Erythroblast (primary cell): ENCODE measurements around the gene MGAT1.

Experiments
- GATA1 ChIP-seq: IDR thresholded peaks from 2 replicates; pipeline ENCODE4 v1.6.1; 2011; ENCODE audit warnings: low read depth, mild to moderate bottlenecking, control low read depth, low read length, moderate library complexity
- POLR2A ChIP-seq: IDR thresholded peaks from 2 replicates; pipeline ENCODE4 v1.6.1; 2011; ENCODE audit warnings: mild to moderate bottlenecking, low read length

DNA sequence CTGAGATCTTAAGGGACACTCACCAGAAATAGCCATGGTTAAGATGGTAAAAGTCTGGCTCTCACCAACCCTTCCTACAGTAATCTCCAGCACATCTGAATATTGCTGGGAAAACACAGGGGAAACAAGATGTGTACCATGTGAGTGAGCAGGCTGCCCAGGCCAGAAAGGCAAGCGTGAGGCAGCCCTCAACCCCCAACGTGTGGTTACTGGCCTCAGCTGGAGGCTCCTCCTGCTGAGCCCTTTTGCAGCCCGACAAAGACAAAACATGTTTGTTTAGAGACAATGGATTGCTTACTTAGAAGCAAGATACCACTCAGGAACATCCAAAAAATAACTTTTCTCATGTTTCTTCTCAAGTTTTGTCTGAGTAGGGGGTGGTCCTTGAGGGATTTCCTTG is 41.8 kb upstream of the MGAT1 start:
- TF ChIP-seq POLR2A (no peak), GATA1 (no peak)
